GM19035 (cell line): Measurements from ENCODE around the gene SRSF7.
A peak's percentile ranks its signal among the peaks of the same experiment; 100 is the strongest.
"Not testable (repeated sequence)": the region's sequence is repeated elsewhere in the genome, so short reads cannot be mapped to it uniquely, and the experiment has no call there.

Source experiments
- ATAC-seq: cut with Tn5 transposase; IDR thresholded peaks from one replicate; pipeline ENCODE4 v1.9.1; 2021; ENCODE audit not compliant: unreplicated experiment

The SRSF7 gene

GRCh38 chr2:38733300-38733971, 17.7 kb downstream of the SRSF7 start:
- no peak for ATAC-seq

GRCh38 chr2:38731684-38732221, 19.4 kb downstream of the SRSF7 start:
- ATAC-seq, result no peak

GRCh38 chr2:38731090-38731489, 20.1 kb downstream of the SRSF7 start:
- no peak for ATAC-seq

- ATAC-seq, result no peak
Observed at GRCh38 chr2:38728694-38729093, 22.5 kb downstream of the SRSF7 start.

GRCh38 chr2:38727661-38728060, 23.5 kb downstream of the SRSF7 start:
- no peak for ATAC-seq

GRCh38 chr2:38723173-38723572, 28.0 kb downstream of the SRSF7 start:
- ATAC-seq, result peak; percentile 55

GRCh38 chr2:38722271-38723061, 28.7 kb downstream of the SRSF7 start:
- ATAC-seq, result peak; percentile 49

GRCh38 chr2:38720613-38721241, 30.4 kb downstream of the SRSF7 start:
- ATAC-seq, result no peak

GRCh38 chr2:38719706-38720105, 31.5 kb downstream of the SRSF7 start:
- no peak for ATAC-seq

- ATAC-seq, result no peak
Observed at GRCh38 chr2:38718601-38719000, 32.6 kb downstream of the SRSF7 start.

- no peak for ATAC-seq
Observed at GRCh38 chr2:38716185-38716584, 35.0 kb downstream of the SRSF7 start.

- not testable (repeated sequence) for ATAC-seq
Observed at GRCh38 chr2:38714941-38715340, 36.2 kb downstream of the SRSF7 start.

GRCh38 chr2:38713338-38713737, 37.8 kb downstream of the SRSF7 start:
- ATAC-seq, result no peak

- no peak for ATAC-seq
Observed at GRCh38 chr2:38712871-38713270, 38.3 kb downstream of the SRSF7 start.

GRCh38 chr2:38712413-38712812, 38.7 kb downstream of the SRSF7 start:
- no peak for ATAC-seq

GRCh38 chr2:38711558-38711957, 39.6 kb downstream of the SRSF7 start:
- ATAC-seq, result no peak

GRCh38 chr2:38709567-38710194, 41.5 kb downstream of the SRSF7 start:
- no peak for ATAC-seq

- ATAC-seq, result no peak
Observed at GRCh38 chr2:38708900-38709566, 42.1 kb downstream of the SRSF7 start.

GRCh38 chr2:38708491-38708890, 42.7 kb downstream of the SRSF7 start:
- not testable (repeated sequence) for ATAC-seq

GRCh38 chr2:38706846-38707345, 44.3 kb downstream of the SRSF7 start:
- no peak for ATAC-seq

GRCh38 chr2:38704664-38705063, 46.5 kb downstream of the SRSF7 start:
- no peak for ATAC-seq
